Panc1 (cell line): ENCODE results near the gene CAPN8. TPM values are rescaled to one million over a fixed set of nuclear protein-coding genes. Genes with fewer than 3 reads are reported as not detected.

Experiments used
- ATAC-seq: fragments of 200-7000 bp; cut with Tn5 transposase; 2 replicates; pipeline ENCODE4 v1.9.1; 2020; ENCODE audit warnings: mild to moderate bottlenecking, moderate library complexity
- BruUV-seq: library from RNA; stranded (reverse); fragments of 400-500 nt; replicated peaks from 2 replicates; lab custom pipeline; 2021; lab: Mats Ljungman, UMichigan
- CTCF ChIA-PET: fragments of 300-600 bp; sonication (Branson Sonifier 250); formaldehyde crosslinking; loops from one replicate; lab custom pipeline; 2022; ENCODE audit warnings: antibody characterized with exemption; lab: Charles Lee
- POLR2A ChIA-PET: fragments of 300-600 bp; sonication (Branson Sonifier 250); formaldehyde crosslinking; loops from one replicate; lab custom pipeline; 2022; ENCODE audit warnings: antibody characterized with exemption; lab: Charles Lee
- DNase-seq: peaks from one replicate; pipeline ENCODE4 v3.0.0-alpha.2; 2010; ENCODE audit warnings: low read depth, low spot score
- H3K27ac ChIP-seq: 2 replicates; pipeline ENCODE4 v1.5.1; 2011; ENCODE audit warnings: mild to moderate bottlenecking, low read length, inconsistent platforms
- H3K27me3 ChIP-seq: fragments of 200-500 bp; sonication (Bioruptor generic); 2 replicates; pipeline ENCODE4 v1.6.0; 2014; ENCODE audit warnings: low read length, inconsistent platforms; ENCODE audit not compliant: control insufficient read depth, insufficient read depth
- H3K36me3 ChIP-seq: fragments of 200-500 bp; sonication (Bioruptor generic); 2 replicates; pipeline ENCODE4 v1.5.1; 2014; ENCODE audit warnings: inconsistent platforms, mild to moderate bottlenecking, low read length, moderate library complexity; ENCODE audit not compliant: control insufficient read depth, insufficient read depth
- H3K4me1 ChIP-seq: 2 replicates; pipeline ENCODE4 v1.5.1; 2011; ENCODE audit warnings: inconsistent platforms, mild to moderate bottlenecking, low read length, moderate library complexity; ENCODE audit not compliant: control insufficient read depth, insufficient read depth
- H3K4me3 ChIP-seq, 2 experiments: 2 replicates each; pipeline ENCODE4 v1.5.1; 2011 to 2012; ENCODE audit warnings: low read depth in 2 of 2, low read length in 2 of 2, mild to moderate bottlenecking in 2 of 2, inconsistent platforms in 1 of 2, moderate library complexity in 1 of 2
- H3K9me3 ChIP-seq: fragments of 200-500 bp; sonication (Bioruptor generic); 2 replicates; pipeline ENCODE4 v1.5.1; 2014; ENCODE audit warnings: low read depth, mild to moderate bottlenecking, inconsistent platforms, low read length, moderate library complexity; ENCODE audit not compliant: control insufficient read depth, insufficient read depth
- CTCF ChIP-seq: fragments of 450-650 bp; IDR thresholded peaks from 2 replicates; pipeline ENCODE4 v1.5.1; 2017; ENCODE audit warnings: mild to moderate bottlenecking
- POLR2AphosphoS5 ChIP-seq: IDR thresholded peaks from 2 replicates; pipeline ENCODE4 v1.6.1; 2012; ENCODE audit warnings: mild to moderate bottlenecking, low read depth, low read length, moderate library complexity
- REST ChIP-seq, 2 experiments: IDR thresholded peaks; 2 replicates each; pipeline ENCODE4 v1.6.1; 2011 to 2012; ENCODE audit warnings: low read depth in 2 of 2, control low read depth in 1 of 2, low read length in 1 of 2, mild to moderate bottlenecking in 1 of 2, moderate library complexity in 1 of 2; ENCODE audit not compliant: insufficient read depth in 1 of 2
- SIN3A ChIP-seq: IDR thresholded peaks from 2 replicates; pipeline ENCODE4 v1.6.1; 2012; ENCODE audit warnings: low read depth, mild to moderate bottlenecking, low read length, moderate library complexity, borderline replicate concordance; ENCODE audit not compliant: insufficient read depth
- TCF7L2 ChIP-seq: IDR thresholded peaks from 2 replicates; pipeline ENCODE4 v1.6.1; 2011; ENCODE audit warnings: mild to moderate bottlenecking, low read depth, low read length, inconsistent platforms
- in situ Hi-C: cut with HindIII; loops from 2 replicates; pipeline ENCODE4 v1.10.0; 2016; ENCODE audit warnings: low sequenced_read_pairs, low pct_unique_long_range_greater_than_20kb
- intact Hi-C: fragments of 100-400 bp; cut with micrococcal nuclease; formaldehyde crosslinking; loops from one replicate; pipeline ENCODE4 v1.10.0; 2022; ENCODE audit not compliant: unreplicated experiment
- total RNA-seq: library from RNA; stranded (reverse); gene quantifications from one replicate; pipeline ENCODE4 v1.2.1, GENCODE V29; 2021; ENCODE audit not compliant: unreplicated experiment

The CAPN8 gene
- total RNA-seq, 1 experiment from 2014 or later = 0.28 TPM

DNA sequence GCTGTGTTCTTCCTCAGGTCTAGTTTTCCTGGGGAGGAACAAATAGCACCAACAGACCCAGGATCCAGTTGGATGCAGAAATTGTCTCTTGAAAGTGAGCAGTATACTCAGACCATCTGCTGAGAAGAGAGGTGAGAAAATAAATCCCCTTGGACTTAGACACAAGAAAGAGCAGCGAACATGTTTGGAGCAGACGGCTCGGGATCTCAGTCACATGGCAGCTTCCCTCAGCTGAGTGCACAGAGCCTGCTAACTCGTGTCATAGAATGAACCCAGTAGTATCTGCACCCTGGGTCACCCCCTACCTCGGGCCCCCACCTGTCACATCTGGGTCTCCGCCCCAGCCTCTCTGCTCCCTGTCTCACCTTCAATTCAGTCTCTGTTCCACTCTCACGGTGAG lies 156.7 kb downstream of the CAPN8 start:
- Histone ChIP-seq H3K36me3 (no peaks in the 10 kb centered on the region), H3K4me1 (no peaks in the 10 kb centered on the region; the same call in 1 of the 2 replicates), H3K4me3 (no peak overlapping the region), H3K9me3 (no peaks in the 10 kb centered on the region), H3K27me3 (peaks cover 1% of the 10 kb centered on the region), H3K27ac (no peak overlapping the region)
- intact Hi-C loops = no loop called here
- no peak for ATAC-seq
- in situ Hi-C loops = no loop called here
- no TSS peak for BruUV-seq
- ChIA-PET CTCF (no interaction called here), POLR2A (no interaction called here)
- no peak for TF ChIP-seq CTCF
- no peak for TF ChIP-seq TCF7L2
- TF ChIP-seq POLR2AphosphoS5 = no peak
- TF ChIP-seq SIN3A = no peak
- TF ChIP-seq REST (IDR thresholded peaks at IDR 0.05; ENCODE audit: insufficient read depth in 1 of 2, low read depth in 2 of 2, low read length in 1 of 2) = no peak
- DNase-seq = no peak

- TF ChIP-seq CTCF (no peak), REST (IDR thresholded peaks at IDR 0.05; ENCODE audit: insufficient read depth in 1 of 2, low read depth in 2 of 2, low read length in 1 of 2) (no peak), POLR2AphosphoS5 (no peak)
- ATAC-seq = peak; percentile 60; the same call in 1 of the 2 replicates
- DNase-seq = no peak
- CTCF ChIA-PET = no interaction called here
- in situ Hi-C loops = no loop called here
- Histone ChIP-seq H3K27me3 (no peaks in the 10 kb centered on the region), H3K36me3 (no peaks in the 10 kb centered on the region), H3K4me1 (no peaks in the 10 kb centered on the region; the same call in 1 of the 2 replicates), H3K4me3 (no peak overlapping the region), H3K9me3 (no peaks in the 10 kb centered on the region), H3K27ac (no peak overlapping the region)
- POLR2A ChIA-PET = no interaction called here
- intact Hi-C loops = no loop called here
- BruUV-seq = no TSS peak
Measured at GRCh38 chr1:223504741-223505140, 160.8 kb downstream of the CAPN8 start.
